ENCODE results near the gene PIAS1.

The PIAS1 gene

DNA sequence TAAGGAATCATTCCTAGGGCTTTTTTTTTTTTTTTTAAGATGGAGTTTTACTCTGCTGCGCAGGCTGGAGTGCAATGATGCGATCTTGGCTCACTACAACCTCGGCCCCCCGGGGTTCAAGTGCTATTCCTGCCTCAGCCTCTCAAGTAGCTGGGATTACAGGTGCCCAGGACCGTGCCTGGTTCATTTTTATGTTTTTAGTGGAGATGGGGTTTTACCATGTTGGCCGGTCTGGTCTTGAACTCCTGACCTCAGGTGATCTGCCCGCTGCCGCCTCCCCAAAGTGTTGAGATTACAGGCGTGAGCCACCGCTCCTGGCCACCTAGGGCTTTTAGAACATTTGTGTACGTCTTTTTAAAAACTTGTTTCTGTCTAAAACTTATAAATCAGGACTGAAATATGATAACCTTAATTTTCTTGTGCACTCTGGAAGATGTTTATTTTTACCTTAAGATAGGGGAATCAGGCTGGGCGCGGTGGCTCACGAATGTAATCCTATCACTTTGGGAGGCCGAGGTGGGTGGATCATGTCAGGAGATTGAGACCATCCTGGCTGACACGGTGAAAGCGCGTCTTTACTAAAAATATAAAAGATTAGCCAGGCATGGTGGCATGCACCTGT lies 21.8 kb downstream of the PIAS1 start:
- H3K27me3 ChIP-seq (ENCODE audit: control insufficient read depth in 1 of 2, insufficient read depth in 1 of 2, low read length in 2 of 2) = no peaks in the 10 kb centered on the region
- no peak overlapping the region for H3K4me2 ChIP-seq (ENCODE audit: low read length, poor library complexity, severe bottlenecking)
- H4K91ac ChIP-seq (ENCODE audit: low read length) = no peak overlapping the region
- H3K23ac ChIP-seq (ENCODE audit: low read length in 2 of 2) = no peak overlapping the region
- H2AK5ac ChIP-seq (ENCODE audit: low read length, severe bottlenecking) = no peak overlapping the region
- no peak overlapping the region for H2AFZ ChIP-seq (ENCODE audit: low read depth, low read length)
- no peaks in the 10 kb centered on the region for H3K9me3 ChIP-seq (ENCODE audit: control insufficient read depth, low read length)
- peaks cover 4% of the 10 kb centered on the region for H3K79me1 ChIP-seq (replicated peaks; ENCODE audit: low read length, poor library complexity, severe bottlenecking)
- H3K4me1 ChIP-seq (ENCODE audit: control insufficient read depth, insufficient read depth, low read depth, low read length) = peaks cover 3% of the 10 kb centered on the region
- H3K4me3 ChIP-seq (ENCODE audit: insufficient read depth in 1 of 2, low read depth in 1 of 2, low read length in 2 of 2) = no peak overlapping the region
- 96% methylated on average over 17 of the region's 18 CpGs for WGBS
- H4K8ac ChIP-seq (ENCODE audit: low read length) = no peak overlapping the region
- H3K14ac ChIP-seq (ENCODE audit: low read length in 2 of 2) = no peak overlapping the region
- no peak overlapping the region for H2BK120ac ChIP-seq (ENCODE audit: low read depth, low read length)
- H3K4ac ChIP-seq (ENCODE audit: low read depth in 1 of 2, low read length in 2 of 2) = no peak overlapping the region
- H2BK12ac ChIP-seq (ENCODE audit: low read length in 2 of 2) = no peak overlapping the region
- H2BK15ac ChIP-seq (ENCODE audit: low read depth, poor library complexity, severe bottlenecking) = no peak overlapping the region
- no peak overlapping the region for H3K18ac ChIP-seq (ENCODE audit: low read depth in 1 of 2, low read length in 2 of 2)
- DNase-seq = no peak
- H3K36me3 ChIP-seq (ENCODE audit: control insufficient read depth in 1 of 2, insufficient read depth in 2 of 2, low read depth in 1 of 2, low read length in 2 of 2) = no peaks in the 10 kb centered on the region
- no peak overlapping the region for H3K27ac ChIP-seq (ENCODE audit: low read length, poor library complexity, severe bottlenecking)
- H2BK5ac ChIP-seq (ENCODE audit: low read depth, low read length, poor library complexity, severe bottlenecking) = no peak overlapping the region
- no peak overlapping the region for H3K9ac ChIP-seq (ENCODE audit: low read length)

GRCh38 chr15:68078365-68078764 lies 24.2 kb downstream of the PIAS1 start:
- H2AFZ ChIP-seq (ENCODE audit: low read depth, low read length) = no peak overlapping the region
- no peak overlapping the region for H2BK15ac ChIP-seq (ENCODE audit: low read depth, poor library complexity, severe bottlenecking)
- H3K9ac ChIP-seq (ENCODE audit: low read length) = no peak overlapping the region
- no peak overlapping the region for H4K91ac ChIP-seq (ENCODE audit: low read length)
- DNase-seq = no peak
- no peak overlapping the region for H4K8ac ChIP-seq (ENCODE audit: low read length)
- no peak overlapping the region for H3K4me2 ChIP-seq (ENCODE audit: low read length, poor library complexity, severe bottlenecking)
- H3K4ac ChIP-seq (ENCODE audit: low read depth in 1 of 2, low read length in 2 of 2) = no peak overlapping the region
- no peak overlapping the region for H3K14ac ChIP-seq (ENCODE audit: low read length in 2 of 2)
- no peaks in the 10 kb centered on the region for H3K36me3 ChIP-seq (ENCODE audit: control insufficient read depth in 1 of 2, insufficient read depth in 2 of 2, low read depth in 1 of 2, low read length in 2 of 2)
- 82% methylated on average over 3 of the region's 3 CpGs for WGBS
- no peaks in the 10 kb centered on the region for H3K9me3 ChIP-seq (ENCODE audit: control insufficient read depth, low read length)
- H3K4me1 ChIP-seq (ENCODE audit: control insufficient read depth, insufficient read depth, low read depth, low read length) = no peaks in the 10 kb centered on the region
- no peak overlapping the region for H3K4me3 ChIP-seq (ENCODE audit: insufficient read depth in 1 of 2, low read depth in 1 of 2, low read length in 2 of 2)
- H3K27me3 ChIP-seq (ENCODE audit: control insufficient read depth in 1 of 2, insufficient read depth in 1 of 2, low read length in 2 of 2) = no peaks in the 10 kb centered on the region
- H3K18ac ChIP-seq (ENCODE audit: low read depth in 1 of 2, low read length in 2 of 2) = no peak overlapping the region
- no peak overlapping the region for H2BK12ac ChIP-seq (ENCODE audit: low read length in 2 of 2)
- H2AK5ac ChIP-seq (ENCODE audit: low read length, severe bottlenecking) = no peak overlapping the region
- H3K23ac ChIP-seq (ENCODE audit: low read length in 2 of 2) = no peak overlapping the region
- no peak overlapping the region for H2BK120ac ChIP-seq (ENCODE audit: low read depth, low read length)
- H3K79me1 ChIP-seq (replicated peaks; ENCODE audit: low read length, poor library complexity, severe bottlenecking) = peaks cover 1% of the 10 kb centered on the region
- H3K27ac ChIP-seq (ENCODE audit: low read length, poor library complexity, severe bottlenecking) = no peak overlapping the region
- H2BK5ac ChIP-seq (ENCODE audit: low read depth, low read length, poor library complexity, severe bottlenecking) = no peak overlapping the region

DNA sequence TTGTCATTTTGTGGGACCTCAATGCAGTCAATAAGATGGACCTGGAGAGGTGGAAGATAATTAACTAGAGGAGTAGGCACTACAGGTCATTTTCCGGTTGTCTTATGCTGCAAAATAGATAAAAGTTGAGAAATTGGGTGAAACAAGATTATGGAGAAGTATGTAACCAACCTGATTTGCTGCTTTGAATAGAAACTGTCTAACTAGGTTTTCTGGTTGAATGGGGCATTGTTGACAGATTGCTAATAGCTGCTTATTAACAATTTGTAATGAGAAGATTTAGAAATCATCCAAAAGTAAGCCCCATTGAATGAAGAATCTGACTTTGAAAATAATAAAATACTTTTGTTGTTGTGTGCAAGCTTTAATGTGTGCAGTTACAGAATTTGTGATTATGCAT lies 26.2 kb downstream of the PIAS1 start:
- no peaks in the 10 kb centered on the region for H3K27me3 ChIP-seq (ENCODE audit: control insufficient read depth in 1 of 2, insufficient read depth in 1 of 2, low read length in 2 of 2)
- no peaks in the 10 kb centered on the region for H3K36me3 ChIP-seq (ENCODE audit: control insufficient read depth in 1 of 2, insufficient read depth in 2 of 2, low read depth in 1 of 2, low read length in 2 of 2)
- H2AK5ac ChIP-seq (ENCODE audit: low read length, severe bottlenecking) = no peak overlapping the region

GRCh38 chr15:68080783-68081182 lies 26.7 kb downstream of the PIAS1 start:
- Histone ChIP-seq H3K4me3 (ENCODE audit: insufficient read depth in 1 of 2, low read depth in 1 of 2, low read length in 2 of 2) (no peak overlapping the region), H3K27ac (ENCODE audit: low read length, poor library complexity, severe bottlenecking) (no peak overlapping the region), H3K23ac (ENCODE audit: low read length in 2 of 2) (no peak overlapping the region), H3K9ac (ENCODE audit: low read length) (no peak overlapping the region), H3K9me3 (ENCODE audit: control insufficient read depth, low read length) (no peaks in the 10 kb centered on the region), H2BK15ac (ENCODE audit: low read depth, poor library complexity, severe bottlenecking) (no peak overlapping the region), H2BK12ac (ENCODE audit: low read length in 2 of 2) (no peak overlapping the region), H3K4me2 (ENCODE audit: low read length, poor library complexity, severe bottlenecking) (no peak overlapping the region), H3K79me1 (replicated peaks; ENCODE audit: low read length, poor library complexity, severe bottlenecking) (peaks cover 1% of the 10 kb centered on the region), H3K18ac (ENCODE audit: low read depth in 1 of 2, low read length in 2 of 2) (no peak overlapping the region), H2AFZ (ENCODE audit: low read depth, low read length) (no peak overlapping the region), H2BK120ac (ENCODE audit: low read depth, low read length) (no peak overlapping the region), H3K27me3 (ENCODE audit: control insufficient read depth in 1 of 2, insufficient read depth in 1 of 2, low read length in 2 of 2) (no peaks in the 10 kb centered on the region), H4K8ac (ENCODE audit: low read length) (no peak overlapping the region), H3K36me3 (ENCODE audit: control insufficient read depth in 1 of 2, insufficient read depth in 2 of 2, low read depth in 1 of 2, low read length in 2 of 2) (no peaks in the 10 kb centered on the region), H2BK5ac (ENCODE audit: low read depth, low read length, poor library complexity, severe bottlenecking) (no peak overlapping the region), H3K4me1 (ENCODE audit: control insufficient read depth, insufficient read depth, low read depth, low read length) (no peaks in the 10 kb centered on the region), H3K14ac (ENCODE audit: low read length in 2 of 2) (no peak overlapping the region), H3K4ac (ENCODE audit: low read depth in 1 of 2, low read length in 2 of 2) (no peak overlapping the region), H2AK5ac (ENCODE audit: low read length, severe bottlenecking) (no peak overlapping the region), H4K91ac (ENCODE audit: low read length) (no peak overlapping the region)
- DNase-seq = no peak
- 59% methylated on average over 1 of the region's 3 CpGs for WGBS

More for the DNA sequence above, 26.2 kb downstream of the PIAS1 start:
- no peak overlapping the region for H2BK12ac ChIP-seq (ENCODE audit: low read length in 2 of 2)
- H3K4ac ChIP-seq (ENCODE audit: low read depth in 1 of 2, low read length in 2 of 2) = no peak overlapping the region
- H3K4me2 ChIP-seq (ENCODE audit: low read length, poor library complexity, severe bottlenecking) = no peak overlapping the region
- H3K14ac ChIP-seq (ENCODE audit: low read length in 2 of 2) = no peak overlapping the region
- no peak overlapping the region for H4K8ac ChIP-seq (ENCODE audit: low read length)
- H3K4me3 ChIP-seq (ENCODE audit: insufficient read depth in 1 of 2, low read depth in 1 of 2, low read length in 2 of 2) = no peak overlapping the region
- no peak overlapping the region for H2BK120ac ChIP-seq (ENCODE audit: low read depth, low read length)
- no peak overlapping the region for H2BK15ac ChIP-seq (ENCODE audit: low read depth, poor library complexity, severe bottlenecking)
- H2BK5ac ChIP-seq (ENCODE audit: low read depth, low read length, poor library complexity, severe bottlenecking) = no peak overlapping the region
- no peak overlapping the region for H3K9ac ChIP-seq (ENCODE audit: low read length)
- no peak overlapping the region for H2AFZ ChIP-seq (ENCODE audit: low read depth, low read length)
- peaks cover 1% of the 10 kb centered on the region for H3K79me1 ChIP-seq (replicated peaks; ENCODE audit: low read length, poor library complexity, severe bottlenecking)
- WGBS = 90% methylated on average over 1 of the region's 1 CpG
- no peak overlapping the region for H3K23ac ChIP-seq (ENCODE audit: low read length in 2 of 2)
- no peak overlapping the region for H3K18ac ChIP-seq (ENCODE audit: low read depth in 1 of 2, low read length in 2 of 2)
- H3K9me3 ChIP-seq (ENCODE audit: control insufficient read depth, low read length) = no peaks in the 10 kb centered on the region
- H3K27ac ChIP-seq (ENCODE audit: low read length, poor library complexity, severe bottlenecking) = no peak overlapping the region
- no peak overlapping the region for H4K91ac ChIP-seq (ENCODE audit: low read length)
- no peak for DNase-seq
- no peaks in the 10 kb centered on the region for H3K4me1 ChIP-seq (ENCODE audit: control insufficient read depth, insufficient read depth, low read depth, low read length)

Measured in mesenchymal stem cell (in vitro differentiated cells and primary cell).